Muscle layer of colon (tissue), 2 donors: ENCODE results near the gene MS4A8.
"Not testable (repeated sequence)": the region's sequence is repeated elsewhere in the genome, so short reads cannot be mapped to it uniquely, and the experiment has no call there.

Experiments used
- H3K27ac ChIP-seq: one replicate; pipeline ENCODE4 v1.7.0; 2013; ENCODE audit warnings: low read depth, mild to moderate bottlenecking, low read length, moderate library complexity
- H3K27me3 ChIP-seq, 2 donors: one replicate each; pipeline ENCODE4 v1.7.0; 2013; ENCODE audit warnings: low read length in 2 of 2, mild to moderate bottlenecking in 2 of 2; ENCODE audit not compliant: insufficient read depth in 2 of 2, control insufficient read depth in 1 of 2
- H3K36me3 ChIP-seq: one replicate; pipeline ENCODE4 v1.7.0; 2013; ENCODE audit warnings: mild to moderate bottlenecking, low read length; ENCODE audit not compliant: insufficient read depth
- H3K4me1 ChIP-seq: one replicate; pipeline ENCODE4 v1.7.0; 2013; ENCODE audit warnings: mild to moderate bottlenecking, low read length; ENCODE audit not compliant: insufficient read depth
- H3K4me3 ChIP-seq, 2 donors: one replicate each; pipeline ENCODE4 v1.7.0; 2013; ENCODE audit warnings: low read length in 2 of 2, low read depth in 1 of 2, mild to moderate bottlenecking in 1 of 2, moderate library complexity in 1 of 2
- H3K9ac ChIP-seq: one replicate; pipeline ENCODE4 v1.7.0; 2013; ENCODE audit warnings: low read length
- H3K9me3 ChIP-seq: one replicate; pipeline ENCODE4 v1.7.0; 2013; ENCODE audit warnings: mild to moderate bottlenecking, low read length
- donor health status: abdominal sarcoma.
- donor health status: Adenocarcinoma of cecum.

MS4A8 gene

GRCh38 chr11:60703374-60703773 is 4.0 kb downstream of the MS4A8 start:
- H3K27ac ChIP-seq, result no peak overlapping the region

GRCh38 chr11:60705895-60706294 is 6.5 kb downstream of the MS4A8 start:
- Histone ChIP-seq H3K4me3 (no peak overlapping the region), H3K27ac (no peak overlapping the region), H3K36me3 (no peaks in the 10 kb centered on the region), H3K4me1 (no peaks in the 10 kb centered on the region), H3K9ac (no peak overlapping the region), H3K9me3 (no peaks in the 10 kb centered on the region), H3K27me3 (no peaks in the 10 kb centered on the region)

More at GRCh38 chr11:60703374-60703773, 4.0 kb downstream of the MS4A8 start:
- Histone ChIP-seq H3K27me3 (no peaks in the 10 kb centered on the region), H3K4me1 (no peaks in the 10 kb centered on the region), H3K4me3 (no peak overlapping the region), H3K9ac (no peak overlapping the region), H3K36me3 (no peaks in the 10 kb centered on the region), H3K9me3 (no peaks in the 10 kb centered on the region)

- no peak overlapping the region for H3K9ac ChIP-seq
- H3K36me3 ChIP-seq, result no peaks in the 10 kb centered on the region
- no peaks in the 10 kb centered on the region for H3K9me3 ChIP-seq
- no peaks in the 10 kb centered on the region for H3K4me1 ChIP-seq
- H3K27ac ChIP-seq, result no peak overlapping the region
- H3K4me3 ChIP-seq, result no peak overlapping the region
- no peaks in the 10 kb centered on the region for H3K27me3 ChIP-seq
Observed at GRCh38 chr11:60706931-60707330, 7.5 kb downstream of the MS4A8 start.

- Histone ChIP-seq H3K9me3 (no peaks in the 10 kb centered on the region), H3K27me3 (no peaks in the 10 kb centered on the region), H3K4me3 (no peak overlapping the region), H3K36me3 (no peaks in the 10 kb centered on the region), H3K9ac (no peak overlapping the region), H3K27ac (no peak overlapping the region), H3K4me1 (no peaks in the 10 kb centered on the region)
Observed at GRCh38 chr11:60710482-60710881, 11.1 kb downstream of the MS4A8 start.

GRCh38 chr11:60711276-60711675 is 11.9 kb downstream of the MS4A8 start:
- no peaks in the 10 kb centered on the region for H3K4me1 ChIP-seq
- no peaks in the 10 kb centered on the region for H3K9me3 ChIP-seq
- H3K4me3 ChIP-seq, result no peak overlapping the region
- H3K27me3 ChIP-seq, result no peaks in the 10 kb centered on the region
- no peak overlapping the region for H3K27ac ChIP-seq
- H3K36me3 ChIP-seq, result no peaks in the 10 kb centered on the region
- no peak overlapping the region for H3K9ac ChIP-seq

GRCh38 chr11:60713423-60713822 is 14.0 kb downstream of the MS4A8 start:
- H3K27ac ChIP-seq, H3K9ac ChIP-seq, H3K4me3 ChIP-seq: not testable (repeated sequence)

GRCh38 chr11:60717956-60718355 is 18.5 kb downstream of the MS4A8 start:
- H3K27me3 ChIP-seq, result no peaks in the 10 kb centered on the region

More at GRCh38 chr11:60713423-60713822, 14.0 kb downstream of the MS4A8 start:
- not testable (repeated sequence) for H3K4me1 ChIP-seq, H3K27me3 ChIP-seq, H3K9me3 ChIP-seq, H3K36me3 ChIP-seq

GRCh38 chr11:60718524-60719316 is 19.3 kb downstream of the MS4A8 start:
- Histone ChIP-seq H3K9ac (no peak overlapping the region), H3K4me1 (no peaks in the 10 kb centered on the region), H3K27ac (no peak overlapping the region), H3K27me3 (no peaks in the 10 kb centered on the region), H3K9me3 (no peaks in the 10 kb centered on the region), H3K4me3 (no peak overlapping the region), H3K36me3 (no peaks in the 10 kb centered on the region)

More at GRCh38 chr11:60717956-60718355, 18.5 kb downstream of the MS4A8 start:
- Histone ChIP-seq H3K27ac (no peak overlapping the region), H3K9ac (no peak overlapping the region), H3K4me1 (no peaks in the 10 kb centered on the region), H3K9me3 (no peaks in the 10 kb centered on the region), H3K36me3 (no peaks in the 10 kb centered on the region), H3K4me3 (no peak overlapping the region)

GRCh38 chr11:60719391-60719790 is 20.0 kb downstream of the MS4A8 start:
- H3K4me1 ChIP-seq, result no peaks in the 10 kb centered on the region
- no peaks in the 10 kb centered on the region for H3K27me3 ChIP-seq
- no peak overlapping the region for H3K9ac ChIP-seq
- no peaks in the 10 kb centered on the region for H3K36me3 ChIP-seq
- no peak overlapping the region for H3K4me3 ChIP-seq
- no peaks in the 10 kb centered on the region for H3K9me3 ChIP-seq
- H3K27ac ChIP-seq, result no peak overlapping the region

- Histone ChIP-seq H3K4me3 (no peak overlapping the region), H3K4me1 (no peaks in the 10 kb centered on the region), H3K36me3 (no peaks in the 10 kb centered on the region), H3K27ac (no peak overlapping the region), H3K9ac (no peak overlapping the region), H3K9me3 (no peaks in the 10 kb centered on the region), H3K27me3 (no peaks in the 10 kb centered on the region)
Observed at GRCh38 chr11:60720460-60720859, 21.0 kb downstream of the MS4A8 start.

GRCh38 chr11:60724420-60724819 is 25.0 kb downstream of the MS4A8 start, which contains the start of gene MS4A18:
Gene MS4A18 (plus strand): TSS chr11:60724720.
- Histone ChIP-seq H3K4me3 (no peak within 1 kb of the TSS), H3K9ac (no peak within 1 kb of the TSS), H3K27me3 (peaks cover 0 to 8% of the 10 kb centered on the region in 2 donors), H3K36me3 (no peaks in the 10 kb centered on the region), H3K4me1 (no peaks in the 10 kb centered on the region), H3K9me3 (no peaks in the 10 kb centered on the region), H3K27ac (no peak within 1 kb of the TSS)

- Histone ChIP-seq H3K27ac (no peak overlapping the region), H3K27me3 (peaks cover 0 to 8% of the 10 kb centered on the region in 2 donors), H3K9ac (no peak overlapping the region), H3K4me1 (no peaks in the 10 kb centered on the region), H3K36me3 (no peaks in the 10 kb centered on the region), H3K9me3 (no peaks in the 10 kb centered on the region), H3K4me3 (no peak overlapping the region)
Observed at GRCh38 chr11:60725592-60725991, 26.2 kb downstream of the MS4A8 start.
